ENCODE measurements around the gene PTP4A2.

Gene PTP4A2

GRCh38 chr1:31937300-31938183 lies 626 bp downstream of the PTP4A2 start:
- DNase-seq (ENCODE audit: low read depth, low spot score) = peak; percentile 69
- TF ChIP-seq CTCF (IDR thresholded peaks at IDR 0.05; ENCODE audit: low read depth, low read length) = no peak
- in situ Hi-C loops (cut with HindIII; ENCODE audit: low sequenced_read_pairs) = no loop called here
- peak overlapping the region; percentile 60 for H3K4me3 ChIP-seq (ENCODE audit: low read depth, low read length)

GRCh38 chr1:31936981-31937299 lies 1.2 kb downstream of the PTP4A2 start:
- no peak for DNase-seq (ENCODE audit: low read depth, low spot score)
- in situ Hi-C loops (cut with HindIII; ENCODE audit: low sequenced_read_pairs) = no loop called here
- TF ChIP-seq CTCF (IDR thresholded peaks at IDR 0.05; ENCODE audit: low read depth, low read length) = no peak
- H3K4me3 ChIP-seq (ENCODE audit: low read depth, low read length) = peak overlapping the region; percentile 60

- H3K4me3 ChIP-seq (ENCODE audit: low read depth, low read length) = peak overlapping the region; percentile 60
- no peak for TF ChIP-seq CTCF (IDR thresholded peaks at IDR 0.05; ENCODE audit: low read depth, low read length)
- in situ Hi-C loops (cut with HindIII; ENCODE audit: low sequenced_read_pairs) = no loop called here
- no peak for DNase-seq (ENCODE audit: low read depth, low spot score)
Observed at GRCh38 chr1:31936278-31936980, 1.7 kb downstream of the PTP4A2 start.

- in situ Hi-C loops (cut with HindIII; ENCODE audit: low sequenced_read_pairs) = no loop called here
- DNase-seq (ENCODE audit: low read depth, low spot score) = peak; percentile 58
- H3K4me3 ChIP-seq (ENCODE audit: low read depth, low read length) = peak overlapping the region; percentile 12
Observed at GRCh38 chr1:31934706-31935629, 3.2 kb downstream of the PTP4A2 start.

GRCh38 chr1:31932491-31933316 lies 5.5 kb downstream of the PTP4A2 start:
- no peak overlapping the region for H3K4me3 ChIP-seq (ENCODE audit: low read depth, low read length)
- TF ChIP-seq CTCF (IDR thresholded peaks at IDR 0.05; ENCODE audit: low read depth, low read length) = no peak
- in situ Hi-C loops (cut with HindIII; ENCODE audit: low sequenced_read_pairs) = no loop called here
- DNase-seq (ENCODE audit: low read depth, low spot score) = no peak

More at GRCh38 chr1:31934706-31935629, 3.2 kb downstream of the PTP4A2 start:
- TF ChIP-seq CTCF (IDR thresholded peaks at IDR 0.05; ENCODE audit: low read depth, low read length) = no peak
